ENCODE results near the gene MTG1.

GRCh38 chr10:133358925-133359310 lies 35.0 kb upstream of the MTG1 start:
- TF ChIP-seq EZH2 (IDR thresholded peaks at IDR 0.05; ENCODE audit: borderline replicate concordance, insufficient read depth, low read depth, low read length, poor library complexity, severe bottlenecking) (no peak), CTCF (IDR thresholded peaks at IDR 0.05) (no peak)

All from B cell (primary cell).